Left lobe of liver (tissue), 2 donors: ENCODE measurements around the gene PDP2. TPM values are rescaled to one million over a fixed set of nuclear protein-coding genes. Genes with fewer than 3 reads are reported as not detected.
A peak's percentile ranks its signal among the peaks of the same experiment; 100 is the strongest.
"Not testable (repeated sequence)": the region's sequence is repeated elsewhere in the genome, so short reads cannot be mapped to it uniquely, and the experiment has no call there.

Experiments
- ATAC-seq: fragments of 200-7000 bp; cut with Tn5 transposase; one replicate; pipeline ENCODE4 v1.9.1; 2020; ENCODE audit warnings: mild to moderate bottlenecking, moderate library complexity
- DNase-seq: peaks from one replicate; pipeline ENCODE4 v3.0.0-alpha.2; 2020; ENCODE audit warnings: low spot score
- total RNA-seq: library from RNA; stranded (reverse); gene quantifications from one replicate; pipeline ENCODE4 v1.2.1, GENCODE V29; 2021
- donor health status: DM: no; HTN: no; CAD: no; lungs with moderate emphysema.
- donor health status: DM: no; HTN: yes; CAD: no.

Gene PDP2
- total RNA-seq, 1 donor from 2014 or later = 12.3 TPM

GRCh38 chr16:66932076-66932475, 51.8 kb downstream of the PDP2 start:
- no peak for DNase-seq
- no peak for ATAC-seq

GRCh38 chr16:66933776-66934137, 53.4 kb downstream of the PDP2 start:
- DNase-seq (no peak), ATAC-seq (no peak)

- peak; percentile 68 for ATAC-seq
- peak; percentile 95 for DNase-seq
Observed at GRCh38 chr16:66934138-66934838, 54.0 kb downstream of the PDP2 start, which contains the start of gene CIAO2B. TSS of gene CIAO2B (minus strand) at chr16:66934402. CDS start at chr16:66934364, 38 bp downstream.

GRCh38 chr16:66934839-66935313, 54.6 kb downstream of the PDP2 start:
- ATAC-seq, DNase-seq: not testable (repeated sequence)

GRCh38 chr16:66935314-66936011, 55.1 kb downstream of the PDP2 start, which contains the start of gene CES2:
TSS of gene CES2 (plus strand) at chr16:66935516. CDS start at chr16:66935636, 120 bp downstream.
- peak; percentile 96 for DNase-seq
- ATAC-seq = peak; percentile 73

- peak; percentile 85 for DNase-seq
- ATAC-seq = peak; percentile 52
Observed at GRCh38 chr16:66936462-66936861, 56.1 kb downstream of the PDP2 start.

GRCh38 chr16:66936889-66937554, 56.7 kb downstream of the PDP2 start:
- DNase-seq (no peak), ATAC-seq (no peak)

GRCh38 chr16:66937725-66938337, 57.5 kb downstream of the PDP2 start:
- no peak for DNase-seq
- ATAC-seq = no peak

- ATAC-seq (peak; percentile 36), DNase-seq (peak; percentile 81)
Observed at GRCh38 chr16:66939366-66939765, 59.1 kb downstream of the PDP2 start.

GRCh38 chr16:66940236-66940635, 59.9 kb downstream of the PDP2 start:
- ATAC-seq = no peak
- DNase-seq = no peak

Other genes with a start within 250 kb of the PDP2 start
- gene CMTM4, start 183.8 kb upstream of the PDP2 start, total RNA-seq = 8.0 TPM
- 44.0 TPM for gene DYNC1LI2, start 128.9 kb upstream of the PDP2 start, total RNA-seq
- not detected for gene TERB1, start 78.9 kb upstream of the PDP2 start, total RNA-seq
- gene NAE1, start 49.5 kb upstream of the PDP2 start, total RNA-seq = 19.5 TPM
- not detected for gene CA7, start 36.1 kb upstream of the PDP2 start, total RNA-seq
- not detected for gene CDH16, start 38.4 kb downstream of the PDP2 start, total RNA-seq
- 0.98 TPM for gene RRAD, start 45.0 kb downstream of the PDP2 start, total RNA-seq
- gene CIAO2B, start 53.9 kb downstream of the PDP2 start, total RNA-seq = 42.6 TPM
- gene CES2, start 55.0 kb downstream of the PDP2 start, total RNA-seq = 286 TPM
- gene CES3, start 80.8 kb downstream of the PDP2 start, total RNA-seq = 80.3 TPM
- gene CES4A, start 108.1 kb downstream of the PDP2 start, total RNA-seq = 67.7 TPM
- 12.2 TPM for gene CBFB, start 148.6 kb downstream of the PDP2 start, total RNA-seq
- 29.1 TPM for gene PHAF1, start 229.4 kb downstream of the PDP2 start, total RNA-seq